Neural crest cell (in vitro differentiated cells): ENCODE measurements around the gene CUX1. TPM values are rescaled to one million over a fixed set of nuclear protein-coding genes. Genes with fewer than 3 reads are reported as not detected.
"Not testable (repeated sequence)": the region's sequence is repeated elsewhere in the genome, so short reads cannot be mapped to it uniquely, and the experiment has no call there.

Source experiments
- DNase-seq: peaks from one replicate; pipeline ENCODE4 v3.0.0; 2021; ENCODE audit warnings: low read depth, mixed read lengths, low spot score
- H3K27ac Mint-ChIP-seq: one replicate; pipeline ENCODE4 v1.8.0; 2021; ENCODE audit warnings: mild to moderate bottlenecking, mixed read lengths; ENCODE audit not compliant: unreplicated experiment
- H3K27me3 Mint-ChIP-seq: 2 replicates; pipeline ENCODE4 v1.8.0; 2021; ENCODE audit warnings: low read depth, mild to moderate bottlenecking, mixed read lengths
- H3K36me3 Mint-ChIP-seq: 2 replicates; pipeline ENCODE4 v1.8.0; 2021; ENCODE audit warnings: low read depth, mild to moderate bottlenecking, mixed read lengths
- H3K4me1 Mint-ChIP-seq: 2 replicates; pipeline ENCODE4 v1.8.0; 2021; ENCODE audit warnings: mixed read lengths
- H3K4me3 Mint-ChIP-seq: one replicate; pipeline ENCODE4 v1.8.0; 2021; ENCODE audit warnings: mild to moderate bottlenecking, mixed read lengths
- H3K9me3 Mint-ChIP-seq: 2 replicates; pipeline ENCODE4 v1.8.0; 2021; ENCODE audit warnings: mixed read lengths
- CTCF ChIP-seq: fragments of 200-600 bp; sonication (generic); conservative IDR thresholded peaks from 2 replicates; pipeline ENCODE4 v1.5.0; 2021; ENCODE audit warnings: antibody characterized with exemption, mild to moderate bottlenecking
- microRNA-seq: library from miRNA; unstranded; fragments of <30 nt; microRNA quantifications from one replicate; pipeline ENCODE4, GENCODE V29; 2020
- total RNA-seq: library from RNA; stranded (reverse); gene quantifications from 2 replicates; pipeline ENCODE4 v1.2.1, GENCODE V29; 2021

Gene CUX1
- total RNA-seq, 1 donor from 2014 or later: 60.0 TPM

DNA sequence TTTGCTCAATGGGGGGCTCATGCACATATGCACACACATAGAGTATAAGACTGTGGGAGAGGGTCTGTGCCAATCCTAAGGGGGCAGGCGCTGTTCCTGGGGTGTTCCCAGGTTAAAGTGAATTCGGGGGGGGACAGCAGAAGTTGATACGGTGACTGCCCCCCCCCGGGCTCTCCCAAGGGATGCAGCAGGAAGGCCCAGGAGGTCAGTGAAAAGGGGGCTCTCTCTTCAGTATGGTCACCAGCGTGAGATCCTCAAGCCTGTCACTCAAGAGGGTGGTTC, 506.4 kb downstream of the CUX1 start:
- Mint-ChIP-seq H3K9me3 (no peaks in the 10 kb centered on the region), H3K4me3 (no peak overlapping the region)

DNA sequence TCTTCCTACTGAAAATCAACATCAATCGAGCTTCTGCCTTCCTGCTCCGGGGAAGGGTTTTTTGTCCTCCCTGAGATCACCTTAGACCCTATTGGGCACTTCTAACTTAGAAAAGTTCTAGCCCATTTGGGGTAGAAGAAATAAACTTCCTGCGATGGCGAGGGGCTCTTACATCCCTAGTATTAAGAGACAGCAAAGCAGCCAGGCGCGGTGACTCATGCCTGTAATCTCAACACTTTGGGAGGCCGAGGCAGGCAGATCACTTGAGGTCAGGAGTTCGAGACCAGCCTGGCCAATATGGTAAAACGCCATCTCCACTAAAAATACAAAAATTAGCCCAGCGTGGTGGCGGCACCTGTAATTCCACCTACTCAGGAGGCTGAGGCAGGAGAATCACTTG, 507.7 kb downstream of the CUX1 start:
- H3K36me3 Mint-ChIP-seq, H3K4me1 Mint-ChIP-seq, H3K9me3 Mint-ChIP-seq, H3K27ac Mint-ChIP-seq, H3K4me3 Mint-ChIP-seq, DNase-seq: not testable (repeated sequence)
- H3K27me3 Mint-ChIP-seq: peaks cover 22% of the 10 kb centered on the region

More for the DNA sequence above, 506.4 kb downstream of the CUX1 start:
- Mint-ChIP-seq H3K27ac (no peak overlapping the region), H3K4me1 (peaks cover 4% of the 10 kb centered on the region), H3K27me3 (peaks cover 22% of the 10 kb centered on the region), H3K36me3 (no peaks in the 10 kb centered on the region)
- no peak for DNase-seq
- no peak for TF ChIP-seq CTCF

DNA sequence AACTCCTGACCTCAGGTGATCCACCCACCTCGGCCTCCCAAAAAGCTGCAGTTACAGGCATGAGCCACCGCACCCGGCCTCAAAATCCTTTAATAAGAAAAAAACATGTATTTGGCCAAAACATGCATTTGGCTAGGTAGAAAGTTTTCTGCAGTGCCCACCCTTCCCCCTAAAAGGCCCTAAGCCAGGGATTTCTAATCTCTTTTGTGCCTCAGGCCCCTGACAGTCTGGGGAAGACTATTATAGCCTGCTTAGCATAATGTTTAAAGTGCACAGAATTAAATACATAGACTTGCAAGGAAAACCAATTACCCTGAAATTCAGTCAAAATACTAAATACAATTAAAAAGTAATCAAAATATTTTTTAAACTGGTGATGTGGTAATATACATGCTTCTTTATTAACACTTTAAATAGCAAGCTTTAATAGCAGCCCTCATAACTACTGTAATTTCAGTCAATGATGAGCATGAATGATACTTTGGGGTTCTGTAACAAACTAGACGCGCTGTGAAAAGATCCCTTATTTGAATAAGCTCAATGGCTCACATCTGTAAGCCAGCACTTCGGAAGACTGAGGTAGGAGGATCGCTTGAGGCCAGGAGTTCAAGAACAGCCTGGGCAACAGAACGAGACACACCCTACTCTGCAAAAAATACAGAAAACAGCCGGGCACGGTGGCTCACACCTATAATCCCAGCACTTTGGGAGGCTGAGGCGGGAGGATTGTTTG, 508.9 kb downstream of the CUX1 start:
- H3K36me3 Mint-ChIP-seq: no peaks in the 10 kb centered on the region
- no peak overlapping the region for H3K27ac Mint-ChIP-seq
- TF ChIP-seq CTCF: no peak
- DNase-seq: no peak
- no peak overlapping the region for H3K4me3 Mint-ChIP-seq
- H3K9me3 Mint-ChIP-seq: no peaks in the 10 kb centered on the region
- H3K27me3 Mint-ChIP-seq: peaks cover 20% of the 10 kb centered on the region
- peaks cover 4% of the 10 kb centered on the region for H3K4me1 Mint-ChIP-seq

DNA sequence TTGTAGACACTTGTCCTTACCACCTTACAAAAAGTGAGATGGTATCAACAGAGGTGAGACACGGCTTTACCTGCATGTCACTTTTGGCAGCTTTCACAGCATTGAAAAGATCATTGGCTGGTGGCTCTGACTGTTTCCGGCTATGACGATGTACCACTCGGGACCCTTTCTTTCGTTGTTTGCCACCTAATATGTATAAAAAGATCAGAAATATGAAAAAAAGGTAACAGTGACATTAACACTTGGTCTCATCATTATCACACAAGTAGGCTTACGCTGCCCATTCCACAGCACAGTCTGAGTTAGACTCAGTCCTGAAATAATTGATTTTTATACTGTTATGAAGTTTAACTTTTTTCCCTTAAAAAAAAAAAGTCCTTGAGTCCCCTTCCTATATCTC, 509.8 kb downstream of the CUX1 start:
- H3K4me3 Mint-ChIP-seq, DNase-seq, H3K27ac Mint-ChIP-seq, H3K4me1 Mint-ChIP-seq, H3K36me3 Mint-ChIP-seq, H3K9me3 Mint-ChIP-seq: not testable (repeated sequence)
- peaks cover 20% of the 10 kb centered on the region for H3K27me3 Mint-ChIP-seq

GRCh38 chr7:102328863-102329262, 511.4 kb downstream of the CUX1 start:
- peaks cover 20% of the 10 kb centered on the region for H3K27me3 Mint-ChIP-seq
- H3K36me3 Mint-ChIP-seq, H3K4me3 Mint-ChIP-seq, H3K27ac Mint-ChIP-seq, H3K9me3 Mint-ChIP-seq, H3K4me1 Mint-ChIP-seq, DNase-seq: not testable (repeated sequence)

GRCh38 chr7:102329366-102329765, 511.9 kb downstream of the CUX1 start:
- not testable (repeated sequence) for H3K4me3 Mint-ChIP-seq, H3K4me1 Mint-ChIP-seq, H3K36me3 Mint-ChIP-seq, H3K27ac Mint-ChIP-seq, H3K9me3 Mint-ChIP-seq, DNase-seq
- H3K27me3 Mint-ChIP-seq: peaks cover 20% of the 10 kb centered on the region

- peaks cover 20% of the 10 kb centered on the region for H3K27me3 Mint-ChIP-seq
- H3K9me3 Mint-ChIP-seq, H3K4me3 Mint-ChIP-seq, DNase-seq, H3K4me1 Mint-ChIP-seq, H3K36me3 Mint-ChIP-seq, H3K27ac Mint-ChIP-seq: not testable (repeated sequence)
Measured at GRCh38 chr7:102330666-102331460, 513.4 kb downstream of the CUX1 start.

Small RNAs within 50 kb of the gene (microRNA-seq; reads per million reads assigned to microRNA genes)
- gene MIR4285: not detected

Other genes starting within 250 kb of the CUX1 start
- gene MYL10, start 188.3 kb upstream of the CUX1 start, total RNA-seq: not detected in 2 replicates